Thoracic aorta (tissue), 2 donors: ENCODE measurements around the gene CLSTN2. TPM values are rescaled to one million over a fixed set of nuclear protein-coding genes. Genes with fewer than 3 reads are reported as not detected.

Experiments used
- ATAC-seq: fragments of 150-250 bp; one replicate; pipeline ENCODE4 v1.8.0; 2017; ENCODE audit warnings: low read depth; ENCODE audit not compliant: insufficient number of reproducible peaks, low FRiP score
- DNase-seq: peaks from one replicate; pipeline ENCODE4 v3.0.0-alpha.2; 2020; ENCODE audit warnings: low spot score
- H3K27ac ChIP-seq, 2 donors: fragments of 200-600 bp; sonication (generic); 1 replicate in 1 of 2; 2 replicates in 1 of 2; pipeline ENCODE4 v1.5.1; 2016; ENCODE audit warnings: mild to moderate bottlenecking in 2 of 2, moderate library complexity in 2 of 2
- H3K27me3 ChIP-seq: fragments of 200-600 bp; sonication (generic); replicated peaks from 2 replicates; pipeline ENCODE4 v1.6.0; 2016; ENCODE audit warnings: mild to moderate bottlenecking; ENCODE audit not compliant: insufficient read depth
- H3K36me3 ChIP-seq: fragments of 200-600 bp; sonication (generic); one replicate; pipeline ENCODE4 v1.5.1; 2016
- H3K4me1 ChIP-seq, 2 donors: fragments of 200-600 bp; sonication (generic); 1 replicate in 1 of 2; 2 replicates in 1 of 2; pipeline versions ENCODE4 v1.5.1 to v1.6.0; 2016; ENCODE audit warnings: low read depth in 2 of 2, mild to moderate bottlenecking in 1 of 2; ENCODE audit not compliant: control insufficient read depth in 1 of 2
- H3K4me3 ChIP-seq: fragments of 200-600 bp; sonication (generic); 2 replicates; pipeline ENCODE4 v1.5.1; 2016; ENCODE audit warnings: mild to moderate bottlenecking
- H3K9me3 ChIP-seq: fragments of 200-600 bp; sonication (generic); 2 replicates; pipeline ENCODE4 v1.5.1; 2016
- CTCF ChIP-seq: fragments of 200-600 bp; sonication (generic); IDR thresholded peaks from one replicate; pipeline ENCODE4 v1.5.1; 2019; ENCODE audit warnings: antibody characterized with exemption
- total RNA-seq, 2 donors: library from RNA; depleted of rRNA; stranded (reverse); fragments of >200 nt; gene quantifications; one replicate each; pipeline versions ENCODE4 v1.1.0 to v1.2.3, GENCODE V29; 2016

The CLSTN2 gene
- total RNA-seq, 2 donors from 2014 or later, result 7.6 to 15.7 TPM

- H3K9me3 ChIP-seq, result no peaks in the 10 kb centered on the region
- no peak overlapping the region for H3K27ac ChIP-seq
- DNase-seq, result no peak
- H3K4me1 ChIP-seq, result peaks cover 0 to 14% of the 10 kb centered on the region in 2 donors
- no peak for TF ChIP-seq CTCF
- ATAC-seq, result no peak
- H3K27me3 ChIP-seq, result no peaks in the 10 kb centered on the region
- H3K36me3 ChIP-seq, result no peaks in the 10 kb centered on the region
- H3K4me3 ChIP-seq, result no peak overlapping the region
Measured at GRCh38 chr3:140163159-140163763, 228.3 kb downstream of the CLSTN2 start.

- H3K4me3 ChIP-seq, result no peak overlapping the region
- no peaks in the 10 kb centered on the region for H3K27me3 ChIP-seq
- no peak overlapping the region for H3K27ac ChIP-seq
- H3K36me3 ChIP-seq, result no peaks in the 10 kb centered on the region
- peaks cover 0 to 14% of the 10 kb centered on the region in 2 donors for H3K4me1 ChIP-seq
- no peak for DNase-seq
- no peaks in the 10 kb centered on the region for H3K9me3 ChIP-seq
- ATAC-seq, result no peak
- no peak for TF ChIP-seq CTCF
Measured at GRCh38 chr3:140164156-140164555, 229.2 kb downstream of the CLSTN2 start.

GRCh38 chr3:140164922-140165590 is 230.1 kb downstream of the CLSTN2 start:
- no peak for TF ChIP-seq CTCF
- H3K9me3 ChIP-seq, result no peaks in the 10 kb centered on the region
- no peaks in the 10 kb centered on the region for H3K27me3 ChIP-seq
- no peak overlapping the region for H3K27ac ChIP-seq
- H3K4me3 ChIP-seq, result no peak overlapping the region
- no peaks in the 10 kb centered on the region for H3K36me3 ChIP-seq
- ATAC-seq (peak; percentile 68), DNase-seq (no peak)
- H3K4me1 ChIP-seq, result peaks cover 0 to 14% of the 10 kb centered on the region in 2 donors

- H3K27ac ChIP-seq, result no peak overlapping the region
- ATAC-seq (no peak), DNase-seq (no peak)
- no peaks in the 10 kb centered on the region for H3K27me3 ChIP-seq
- peaks cover 0 to 14% of the 10 kb centered on the region in 2 donors for H3K4me1 ChIP-seq
- no peaks in the 10 kb centered on the region for H3K36me3 ChIP-seq
- no peak overlapping the region for H3K4me3 ChIP-seq
- TF ChIP-seq CTCF, result no peak
- no peaks in the 10 kb centered on the region for H3K9me3 ChIP-seq
Measured at GRCh38 chr3:140165781-140166180, 230.8 kb downstream of the CLSTN2 start.

- Histone ChIP-seq H3K4me3 (no peak overlapping the region), H3K36me3 (no peaks in the 10 kb centered on the region), H3K4me1 (peaks cover 0 to 14% of the 10 kb centered on the region in 2 donors), H3K27me3 (no peaks in the 10 kb centered on the region), H3K27ac (no peak overlapping the region), H3K9me3 (no peaks in the 10 kb centered on the region)
- no peak for TF ChIP-seq CTCF
- no peak for ATAC-seq
- no peak for DNase-seq
Measured at GRCh38 chr3:140166861-140167599, 232.0 kb downstream of the CLSTN2 start.
